Measurements from ENCODE around the gene TMOD2.

DNA sequence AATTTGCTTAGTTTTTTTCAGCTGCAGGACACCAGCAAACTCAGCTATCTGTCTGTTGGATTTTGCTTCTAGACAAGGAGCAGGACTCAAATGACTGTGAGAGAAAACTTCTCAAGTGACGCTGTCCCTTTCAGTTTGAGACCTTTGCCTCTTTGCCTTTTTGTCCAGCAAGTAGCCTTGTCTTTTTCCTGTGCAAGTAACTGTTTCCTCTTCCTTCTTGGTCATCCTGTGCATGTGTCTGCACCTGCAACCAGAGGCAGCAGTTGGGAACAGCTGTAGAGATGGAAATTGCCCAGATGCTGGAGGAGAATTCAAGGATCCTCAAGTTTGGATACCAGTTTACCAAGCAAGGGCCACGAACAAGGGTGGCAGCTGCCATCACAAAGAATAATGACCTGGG, 54.7 kb downstream of the TMOD2 start:
- TF ChIP-seq, protein P1, sequence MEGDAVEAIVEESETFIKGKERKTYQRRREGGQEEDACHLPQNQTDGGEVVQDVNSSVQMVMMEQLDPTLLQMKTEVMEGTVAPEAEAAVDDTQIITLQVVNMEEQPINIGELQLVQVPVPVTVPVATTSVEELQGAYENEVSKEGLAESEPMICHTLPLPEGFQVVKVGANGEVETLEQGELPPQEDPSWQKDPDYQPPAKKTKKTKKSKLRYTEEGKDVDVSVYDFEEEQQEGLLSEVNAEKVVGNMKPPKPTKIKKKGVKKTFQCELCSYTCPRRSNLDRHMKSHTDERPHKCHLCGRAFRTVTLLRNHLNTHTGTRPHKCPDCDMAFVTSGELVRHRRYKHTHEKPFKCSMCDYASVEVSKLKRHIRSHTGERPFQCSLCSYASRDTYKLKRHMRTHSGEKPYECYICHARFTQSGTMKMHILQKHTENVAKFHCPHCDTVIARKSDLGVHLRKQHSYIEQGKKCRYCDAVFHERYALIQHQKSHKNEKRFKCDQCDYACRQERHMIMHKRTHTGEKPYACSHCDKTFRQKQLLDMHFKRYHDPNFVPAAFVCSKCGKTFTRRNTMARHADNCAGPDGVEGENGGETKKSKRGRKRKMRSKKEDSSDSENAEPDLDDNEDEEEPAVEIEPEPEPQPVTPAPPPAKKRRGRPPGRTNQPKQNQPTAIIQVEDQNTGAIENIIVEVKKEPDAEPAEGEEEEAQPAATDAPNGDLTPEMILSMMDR (conservative IDR thresholded peaks at IDR 0.05 in 1 of 2, IDR thresholded peaks at IDR 0.05 in 1 of 2; ENCODE audit: low read depth in 1 of 2, low read length in 2 of 2) = no peak
- no peak for TF ChIP-seq EZH2 (IDR thresholded peaks at IDR 0.05; ENCODE audit: low read length, missing control alignments)

All from fibroblast of lung (primary cell).